CD4-positive, alpha-beta T cell treated with Interleukin-12 subunit alpha and Interleukin-12 subunit beta, for 1 hour (primary cell): ENCODE data around the gene GSN.
A peak's percentile ranks its signal among the peaks of the same experiment; 100 is the strongest.

Experiments
- DNase-seq: peaks from one replicate; pipeline ENCODE4 v3.0.0-alpha.2; 2020

The GSN gene

DNA sequence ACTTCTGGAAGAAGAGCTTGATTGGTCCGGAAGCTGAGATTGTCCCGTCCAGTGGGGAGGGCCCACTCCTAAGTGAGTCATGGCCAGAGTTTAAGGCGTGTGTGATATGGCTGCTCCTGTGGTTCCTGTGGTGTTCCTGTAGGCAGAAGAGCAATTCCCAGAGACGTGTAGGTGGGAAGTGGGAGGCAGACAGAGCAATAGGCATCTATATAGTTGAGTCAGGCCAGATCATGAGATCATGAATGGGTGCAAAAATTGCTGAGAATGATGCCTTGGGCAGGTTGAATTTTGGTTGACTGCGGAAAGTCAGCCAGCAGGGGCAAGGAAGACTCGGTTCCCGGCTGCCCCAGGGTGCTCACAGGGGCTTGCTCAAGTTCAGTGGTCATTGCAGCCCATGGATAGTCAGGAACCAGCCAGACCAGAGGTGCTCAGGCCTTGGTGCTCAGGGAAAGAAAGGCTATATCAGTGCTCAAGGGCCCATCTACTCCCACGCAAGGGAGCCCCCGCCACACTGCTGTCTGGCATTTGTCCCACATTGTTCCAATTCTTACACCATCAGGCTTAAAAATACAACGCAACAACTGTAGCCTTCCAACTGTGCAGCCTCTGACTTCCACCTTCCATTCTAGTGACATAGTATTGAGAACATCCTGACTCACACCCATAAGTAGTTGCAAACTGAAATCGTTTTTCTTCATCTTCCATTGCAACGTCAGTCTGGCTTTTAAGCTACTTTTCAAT lies 21.0 kb upstream of the GSN start:
- DNase-seq: no peak

DNA sequence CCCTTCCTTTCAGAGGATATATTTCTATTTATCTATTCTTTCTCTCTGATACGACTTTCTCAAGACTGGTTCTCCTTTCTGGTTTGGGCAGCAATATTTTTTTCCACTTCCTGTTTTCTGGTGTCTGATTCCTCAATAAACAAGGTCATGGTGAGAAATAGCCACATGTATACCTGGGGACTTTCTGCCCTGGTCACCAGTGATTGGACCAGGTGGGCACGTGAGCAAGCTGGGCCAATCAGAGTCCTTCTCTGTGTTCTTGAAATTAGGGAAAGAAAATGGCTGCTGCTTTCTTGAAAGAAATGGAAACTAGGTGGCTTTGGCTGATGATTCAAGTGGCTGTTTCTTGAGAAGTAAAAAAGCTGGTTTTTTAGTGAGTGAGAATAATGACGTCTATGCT lies 18.4 kb upstream of the GSN start:
- DNase-seq: peak; percentile 10

GRCh38 chr9:121252104-121252851 lies 15.7 kb upstream of the GSN start:
- DNase-seq: no peak

DNA sequence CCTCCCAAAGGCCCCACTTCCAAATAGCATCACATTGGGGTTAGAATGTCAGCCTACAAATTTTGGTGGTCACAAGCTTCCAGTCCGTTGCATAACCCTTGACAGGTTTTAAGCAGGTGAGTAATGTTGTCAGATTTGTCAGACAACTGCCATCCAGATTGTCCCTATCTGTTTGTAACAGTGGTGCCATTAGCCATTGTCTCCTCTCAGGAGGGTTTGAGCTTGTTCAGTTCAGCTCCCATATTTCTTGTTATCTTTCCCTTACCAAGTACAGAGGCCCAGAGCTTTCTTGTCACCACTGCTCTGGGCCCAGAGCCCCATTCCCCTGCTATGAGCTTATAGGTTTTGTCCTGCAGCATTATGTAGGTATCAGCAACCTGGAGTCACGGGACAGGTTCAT lies 14.8 kb upstream of the GSN start:
- DNase-seq: no peak

- no peak for DNase-seq
Observed at GRCh38 chr9:121253821-121254501, 14.0 kb upstream of the GSN start.

- DNase-seq: no peak
Observed at GRCh38 chr9:121259498-121259897, 8.5 kb upstream of the GSN start.

DNA sequence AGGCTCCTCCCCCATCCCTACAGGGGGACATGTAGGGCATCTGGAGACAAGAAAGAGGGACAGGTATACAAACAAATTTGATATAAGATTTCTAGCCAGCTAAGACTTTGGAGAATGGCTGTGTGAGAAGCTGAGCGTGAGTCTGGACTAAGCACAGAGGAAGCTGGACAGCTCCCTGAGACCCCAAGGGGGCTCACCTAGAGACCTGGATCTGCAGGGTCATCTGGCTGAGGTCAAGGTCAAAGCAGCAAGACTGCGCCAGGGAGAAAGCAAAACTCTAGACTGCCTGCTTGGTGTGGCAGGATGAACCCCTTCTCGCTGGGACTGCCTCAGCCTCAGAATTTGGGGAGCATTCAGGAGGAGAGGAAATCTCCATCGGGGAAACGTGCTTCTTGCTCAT lies 8.0 kb upstream of the GSN start:
- no peak for DNase-seq

- no peak for DNase-seq
Observed at GRCh38 chr9:121260457-121261106, 7.4 kb upstream of the GSN start.

GRCh38 chr9:121261107-121261460 lies 6.9 kb upstream of the GSN start:
- no peak for DNase-seq

- DNase-seq: no peak
Observed at GRCh38 chr9:121261755-121262154, 6.2 kb upstream of the GSN start.

DNA sequence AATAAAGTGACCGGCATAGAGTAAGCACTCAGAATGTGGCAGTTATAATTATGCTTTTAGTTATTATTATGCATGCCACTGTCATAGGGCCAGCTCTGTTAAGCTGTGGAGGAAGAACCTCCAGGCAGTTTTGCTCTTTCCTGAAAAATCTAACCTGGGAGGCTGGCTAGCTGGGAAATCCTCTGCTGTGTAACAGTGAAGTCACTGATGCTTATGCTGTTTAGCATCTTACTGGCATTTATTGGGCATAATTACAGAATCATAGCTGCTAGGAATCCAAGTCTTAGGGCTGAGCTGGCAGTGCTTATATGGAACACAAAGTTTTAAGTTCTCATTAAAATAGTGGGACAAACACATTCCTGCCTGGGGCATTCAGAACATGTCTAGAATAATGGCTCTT lies 5.5 kb upstream of the GSN start:
- no peak for DNase-seq

GRCh38 chr9:121262953-121263352 lies 5.0 kb upstream of the GSN start:
- no peak for DNase-seq

DNA sequence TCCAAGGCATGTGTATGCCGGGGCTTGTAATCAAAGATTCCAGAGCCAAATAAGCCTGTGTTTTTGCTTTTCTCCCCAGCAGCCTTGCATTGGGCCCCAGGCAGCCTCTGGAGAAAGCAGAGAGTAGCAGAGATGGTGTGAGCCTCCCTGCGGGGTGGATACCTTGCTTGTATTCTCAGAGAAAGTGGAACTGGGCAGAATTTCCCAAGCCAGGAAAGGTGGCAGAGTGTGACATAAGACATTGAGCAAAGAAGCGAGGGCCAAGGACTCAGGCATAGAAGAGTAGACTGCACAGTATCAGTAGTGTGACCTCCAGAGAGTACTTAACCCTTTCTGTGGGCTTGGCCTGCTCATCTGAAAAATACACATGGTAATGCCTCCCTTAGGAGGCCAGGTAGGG lies 1.6 kb upstream of the GSN start:
- DNase-seq: no peak

GRCh38 chr9:121266906-121267650 lies 884 bp upstream of the GSN start:
- DNase-seq: no peak

DNA sequence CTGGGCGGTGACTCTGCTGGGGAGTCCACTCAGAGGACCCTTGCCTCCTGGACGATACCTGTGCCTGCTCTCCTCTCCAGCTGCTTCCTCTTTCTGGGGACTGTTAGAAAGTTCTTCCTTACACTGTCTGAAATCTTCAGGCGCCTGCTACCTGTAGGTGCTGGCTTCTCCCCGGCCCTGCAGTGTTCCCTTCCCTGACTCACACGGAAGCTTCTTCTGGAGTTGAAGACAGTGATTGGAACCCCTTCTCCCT lies 562 bp downstream of the GSN start:
- no peak for DNase-seq

DNA sequence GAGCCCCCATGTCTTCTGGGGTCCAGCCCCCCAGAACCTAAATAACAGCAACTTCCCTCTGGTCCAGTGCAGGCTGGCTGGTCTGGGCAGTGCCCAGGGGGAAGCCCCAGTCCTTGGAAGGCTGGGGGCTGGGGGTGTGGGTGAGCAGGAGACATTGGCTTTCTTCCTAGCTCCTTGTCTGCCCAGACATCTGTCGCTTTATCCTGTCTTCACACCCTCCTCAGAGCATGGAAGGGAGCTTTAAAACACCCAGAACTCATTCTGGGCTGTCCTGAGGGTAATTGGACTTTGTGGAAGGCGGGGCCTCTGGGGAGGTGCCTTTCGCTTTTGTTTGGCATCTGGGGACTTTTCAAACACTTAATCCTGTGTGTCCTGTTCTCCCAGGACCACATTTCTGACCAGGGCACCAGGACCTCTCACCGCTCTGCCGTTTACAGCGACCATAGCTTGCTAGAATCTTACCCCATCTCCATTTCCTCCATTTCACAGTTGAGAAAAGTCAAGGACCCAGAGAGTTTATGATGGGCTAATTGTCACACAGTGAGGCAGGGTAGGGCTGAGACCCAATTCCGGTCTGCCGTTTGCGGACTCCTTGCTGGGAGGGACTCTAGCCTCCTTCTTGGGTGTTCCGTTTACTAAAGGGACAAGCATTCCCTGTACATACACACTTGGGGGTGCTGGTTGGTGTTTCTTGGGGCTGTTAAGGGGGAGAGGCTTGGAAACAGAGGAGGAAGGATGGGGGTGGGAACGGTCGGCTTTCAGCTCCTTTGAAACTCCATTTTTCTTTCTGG lies 1.1 kb downstream of the GSN start:
- no peak for DNase-seq

DNA sequence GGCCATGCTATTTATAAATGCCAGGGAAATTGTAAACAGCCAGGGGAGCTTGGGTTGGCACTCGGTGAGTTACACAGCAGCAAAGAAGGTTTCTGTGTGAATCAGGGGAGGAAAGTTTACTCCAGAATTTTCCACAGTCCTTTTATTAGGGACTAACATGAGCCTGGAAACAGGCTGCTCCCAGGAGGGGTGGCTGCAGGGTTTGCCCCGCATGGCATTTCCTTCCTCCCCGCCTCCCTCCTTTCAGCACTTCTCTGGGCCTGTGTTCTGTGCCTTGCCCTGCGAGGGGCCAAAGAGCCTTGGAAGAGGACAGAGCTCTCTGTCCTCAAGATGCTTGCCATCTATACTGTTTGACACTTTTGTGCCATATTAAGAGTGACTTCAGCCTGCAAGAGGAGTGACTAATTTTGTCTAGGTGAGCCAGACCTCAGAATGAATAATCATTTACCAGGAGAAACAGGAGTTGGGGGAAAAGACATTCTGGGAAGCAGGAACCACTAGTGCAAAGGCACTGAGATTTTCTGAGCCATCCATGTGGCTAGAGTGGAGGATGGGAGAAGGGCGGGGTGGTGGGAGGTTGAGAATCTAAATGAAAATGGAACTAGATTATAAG lies 1.8 kb downstream of the GSN start:
- DNase-seq: no peak

GRCh38 chr9:121271368-121272341 lies 3.7 kb downstream of the GSN start:
- DNase-seq: peak; percentile 9

- DNase-seq: no peak
Observed at GRCh38 chr9:121272401-121272948, 4.5 kb downstream of the GSN start.

DNA sequence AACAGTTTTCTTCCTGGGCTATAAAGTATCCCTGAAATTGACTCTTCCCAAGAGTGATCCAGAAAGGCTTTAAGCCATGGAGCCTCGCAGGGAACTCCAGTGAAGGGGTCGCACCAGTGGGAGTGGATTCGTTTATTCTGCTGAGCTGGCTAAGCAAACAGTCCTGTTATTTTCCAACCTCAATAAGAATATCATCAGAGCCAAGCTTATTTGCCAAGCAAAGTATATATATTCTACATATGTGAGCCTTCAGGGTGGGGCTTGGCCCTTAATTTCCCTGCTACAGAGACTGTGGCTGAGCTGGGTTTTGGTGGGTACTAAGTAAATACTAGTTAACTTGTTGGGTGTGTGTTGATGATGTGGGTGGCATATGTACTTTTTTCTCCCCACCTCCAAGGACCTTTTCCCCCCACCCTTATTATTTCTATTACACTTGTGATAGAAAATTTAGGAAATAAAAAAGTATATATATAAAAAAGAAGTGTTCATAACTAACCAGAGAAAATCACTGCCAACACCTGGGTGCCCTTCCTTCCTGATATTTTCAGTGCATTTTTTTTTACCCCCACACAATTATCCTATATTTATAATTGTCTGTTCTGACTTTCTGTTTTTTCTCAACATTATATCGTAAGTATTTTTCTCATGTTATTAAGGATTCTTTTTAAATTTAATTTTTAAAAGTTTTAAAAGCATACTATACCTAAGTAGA lies 5.3 kb downstream of the GSN start:
- DNase-seq: no peak
